HCT116 (cell line): ENCODE data around the gene KIAA1328. TPM values are rescaled to one million over a fixed set of nuclear protein-coding genes. Genes with fewer than 3 reads are reported as not detected.

Experiments
- ATAC-seq: fragments of 200-7000 bp; cut with Tn5 transposase; 2 replicates; pipeline ENCODE4 v1.9.1; 2020; ENCODE audit warnings: mild to moderate bottlenecking, moderate library complexity
- BruUV-seq: library from RNA; stranded (reverse); fragments of 400-500 nt; replicated peaks from 2 replicates; lab custom pipeline; 2021; lab: Mats Ljungman, UMichigan
- CTCF ChIA-PET: fragments of 300-600 bp; sonication (Branson Sonifier 250); formaldehyde crosslinking; loops from one replicate; lab custom pipeline; 2021; ENCODE audit warnings: antibody characterized with exemption; lab: Charles Lee
- POLR2A ChIA-PET: fragments of 300-600, 350-600 bp; sonication (Branson Sonifier 250); formaldehyde crosslinking; loops from one replicate; lab custom pipeline; 2021; ENCODE audit warnings: antibody characterized with exemption; lab: Charles Lee
- RAD21 ChIA-PET, 2 experiments: fragments of 300-600 bp; sonication (Branson Sonifier 250); formaldehyde crosslinking; loops; one replicate each; lab custom pipeline; 2023; ENCODE audit warnings: low total read pairs in 2 of 2; ENCODE audit not compliant: uncharacterized antibody in 2 of 2, unreplicated experiment in 2 of 2, low non-redundant PET in 1 of 2; lab: Charles Lee
- DNase-seq: peaks from one replicate; pipeline ENCODE4 v3.0.0-alpha.2; 2010; ENCODE audit warnings: low read depth, low spot score
- H2AFZ ChIP-seq: fragments of 200-600 bp; shearing (Covaris generic), sonication (generic); 2 replicates; pipeline ENCODE4 v1.6.1; 2017; ENCODE audit warnings: low read depth, mixed run types, mixed read lengths, antibody characterized with exemption, low read length; ENCODE audit not compliant: poor library complexity, severe bottlenecking
- H3K27ac ChIP-seq: 2 replicates; pipeline ENCODE4 v1.5.1; 2012; ENCODE audit warnings: low read depth, low read length
- H3K27me3 ChIP-seq: fragments of 200-600 bp; sonication (generic); 2 replicates; pipeline ENCODE4 v1.6.1; 2016; ENCODE audit warnings: mixed run types, low read length, mixed read lengths; ENCODE audit not compliant: insufficient read depth
- H3K36me3 ChIP-seq, 2 experiments: fragments of 200-500 bp in 1 of 2; fragments of 200-600 bp in 1 of 2; sonication (Bioruptor generic) in 1 of 2; sonication (generic) in 1 of 2; 2 replicates each; pipeline versions ENCODE4 v1.5.1 to v1.6.1; 2014 to 2016; ENCODE audit warnings: low read length in 2 of 2, inconsistent platforms in 1 of 2, mixed read lengths in 1 of 2, mixed run types in 1 of 2; ENCODE audit not compliant: insufficient read depth in 2 of 2, control insufficient read depth in 1 of 2
- H3K4me1 ChIP-seq, 2 experiments: fragments of 200-600 bp in 1 of 2; sonication (generic) in 1 of 2; 2 replicates each; pipeline versions ENCODE4 v1.5.1 to v1.6.1; 2012 to 2017; ENCODE audit warnings: low read length in 2 of 2, inconsistent platforms in 1 of 2, mild to moderate bottlenecking in 1 of 2, mixed read lengths in 1 of 2, mixed run types in 1 of 2, moderate library complexity in 1 of 2; ENCODE audit not compliant: insufficient read depth in 2 of 2, control insufficient read depth in 1 of 2
- H3K4me2 ChIP-seq: fragments of 200-600 bp; sonication (generic); 2 replicates; pipeline ENCODE4 v1.6.1; 2017; ENCODE audit warnings: mixed run types, low read length, mixed read lengths
- H3K4me3 ChIP-seq, 2 experiments: fragments of 200-600 bp in 1 of 2; sonication (generic) in 1 of 2; replicated peaks in 1 of 2; 2 replicates each; pipeline ENCODE4 v1.5.1; 2011 to 2016; ENCODE audit warnings: low read length in 2 of 2, control low read depth in 1 of 2, low read depth in 1 of 2, mild to moderate bottlenecking in 1 of 2, mixed read lengths in 1 of 2, mixed run types in 1 of 2
- H3K79me2 ChIP-seq: fragments of 200-600 bp; sonication (generic); 2 replicates; pipeline ENCODE4 v1.6.1; 2017; ENCODE audit warnings: mild to moderate bottlenecking, mixed run types, low read length, moderate library complexity, mixed read lengths; ENCODE audit not compliant: insufficient read depth
- H3K9ac ChIP-seq: fragments of 200-600 bp; sonication (generic); 2 replicates; pipeline ENCODE4 v1.6.1; 2016; ENCODE audit warnings: low read length, mixed read lengths
- H3K9me2 ChIP-seq: fragments of 200-600 bp; sonication (generic), shearing (Covaris generic); 2 replicates; pipeline ENCODE4 v1.6.1; 2017; ENCODE audit warnings: mixed run types, mild to moderate bottlenecking, moderate library complexity; ENCODE audit not compliant: insufficient read depth
- H3K9me3 ChIP-seq, 2 experiments: fragments of 200-500 bp in 1 of 2; fragments of 200-600 bp in 1 of 2; sonication (Bioruptor generic) in 1 of 2; sonication (generic) in 1 of 2; 2 replicates each; pipeline ENCODE4 v1.6.1; 2014 to 2017; ENCODE audit warnings: low read length in 2 of 2, mixed read lengths in 2 of 2, inconsistent platforms in 1 of 2, low read depth in 1 of 2, mild to moderate bottlenecking in 1 of 2, mixed run types in 1 of 2, moderate library complexity in 1 of 2; ENCODE audit not compliant: control insufficient read depth in 1 of 2, insufficient read depth in 1 of 2
- H4K20me1 ChIP-seq: fragments of 200-600 bp; sonication (generic), shearing (Covaris generic); 2 replicates; pipeline ENCODE4 v1.6.1; 2017; ENCODE audit warnings: mixed run types, mild to moderate bottlenecking, moderate library complexity; ENCODE audit not compliant: insufficient read depth
- CBX3 ChIP-seq: IDR thresholded peaks from 2 replicates; pipeline ENCODE4 v1.6.1; 2012; ENCODE audit warnings: low read depth
- CEBPB ChIP-seq: IDR thresholded peaks from 2 replicates; pipeline ENCODE4 v1.6.1; 2012; ENCODE audit warnings: low read depth
- EGR1 ChIP-seq: IDR thresholded peaks from 2 replicates; pipeline ENCODE4 v1.6.1; 2012; ENCODE audit warnings: low read depth
- ELF1 ChIP-seq: IDR thresholded peaks from 2 replicates; pipeline ENCODE4 v1.6.1; 2012; ENCODE audit warnings: low read depth, borderline replicate concordance
- EZH2 ChIP-seq: fragments of 200-600 bp; sonication (generic); IDR thresholded peaks from 2 replicates; pipeline ENCODE4 v1.6.1; 2017; ENCODE audit warnings: antibody characterized with exemption, mixed run types
- EZH2phosphoT487 ChIP-seq: fragments of 200-600 bp; IDR thresholded peaks from 2 replicates; pipeline ENCODE4 v1.6.1; 2018; ENCODE audit warnings: antibody characterized with exemption, borderline replicate concordance
- FOSL1 ChIP-seq: IDR thresholded peaks from 2 replicates; pipeline ENCODE4 v1.6.1; 2012; ENCODE audit warnings: low read depth
- JUND ChIP-seq: IDR thresholded peaks from 2 replicates; pipeline ENCODE4 v1.6.1; 2012
- MAX ChIP-seq: IDR thresholded peaks from 2 replicates; pipeline ENCODE4 v1.6.1; 2012
- POLR2A ChIP-seq: IDR thresholded peaks from 2 replicates; pipeline ENCODE4 v1.7.0; 2011; ENCODE audit warnings: borderline replicate concordance; ENCODE audit not compliant: insufficient read depth, insufficient read length; ENCODE audit errors: extremely low read depth
- POLR2AphosphoS5 ChIP-seq: IDR thresholded peaks from 2 replicates; pipeline ENCODE4 v1.6.1; 2011; ENCODE audit warnings: mild to moderate bottlenecking, low read depth, low read length, moderate library complexity
- RAD21 ChIP-seq: IDR thresholded peaks from 2 replicates; pipeline ENCODE4 v1.6.1; 2012; ENCODE audit warnings: low read depth, mild to moderate bottlenecking
- SIN3A ChIP-seq: IDR thresholded peaks from 2 replicates; pipeline ENCODE4 v1.6.1; 2012; ENCODE audit warnings: low read depth
- SP1 ChIP-seq: IDR thresholded peaks from 2 replicates; pipeline ENCODE4 v1.6.1; 2012; ENCODE audit warnings: low read depth
- SRF ChIP-seq: IDR thresholded peaks from 2 replicates; pipeline ENCODE4 v1.6.1; 2012; ENCODE audit warnings: low read depth
- TCF7L2 ChIP-seq: IDR thresholded peaks from 2 replicates; pipeline ENCODE4 v1.7.0; 2011; ENCODE audit warnings: borderline replicate concordance, inconsistent platforms; ENCODE audit not compliant: insufficient read depth, insufficient read length; ENCODE audit errors: extremely low read depth
- YY1 ChIP-seq: IDR thresholded peaks from 2 replicates; pipeline ENCODE4 v1.6.1; 2011; ENCODE audit warnings: low read length, low read depth, moderate library complexity, mild to moderate bottlenecking; ENCODE audit not compliant: insufficient replicate concordance; ENCODE audit errors: extremely low read depth
- ZFX ChIP-seq: fragments of 450-650 bp; IDR thresholded peaks from 2 replicates; pipeline ENCODE4 v1.6.1; 2017
- ZNF274 ChIP-seq: fragments of 200-500 bp; sonication (Bioruptor generic); IDR thresholded peaks from 2 replicates; pipeline ENCODE4 v1.6.1; 2014; ENCODE audit warnings: mild to moderate bottlenecking, low read depth, low read length, inconsistent platforms
- intact Hi-C: fragments of 100-400 bp; cut with micrococcal nuclease; formaldehyde crosslinking; loops from 2 replicates; pipeline ENCODE4 v1.10.0; 2022
- total RNA-seq: library from RNA; stranded (reverse); gene quantifications from one replicate; pipeline ENCODE4 v1.2.1, GENCODE V29; 2021; ENCODE audit not compliant: unreplicated experiment
- TF ChIP-seq, protein P1 (sequence below), 3 experiments: fragments of 200-600 bp in 1 of 3; sonication (generic) in 1 of 3; IDR thresholded peaks in 2 of 3; conservative IDR thresholded peaks in 1 of 3; 2 replicates each; pipeline ENCODE4 v1.5.1; 2012 to 2017; ENCODE audit warnings: low read depth in 2 of 3, low read length in 2 of 3, antibody characterized with exemption in 1 of 3, borderline replicate concordance in 1 of 3, control low read depth in 1 of 3, mild to moderate bottlenecking in 1 of 3, mixed read lengths in 1 of 3, mixed run types in 1 of 3, moderate library complexity in 1 of 3; ENCODE audit not compliant: insufficient read depth in 1 of 3
- TF ChIP-seq, protein P2 (sequence below): IDR thresholded peaks from 2 replicates; pipeline ENCODE4 v1.6.1; 2012
- TF ChIP-seq, protein P3 (sequence below): IDR thresholded peaks from 2 replicates; pipeline ENCODE4 v1.6.1; 2011; ENCODE audit warnings: mild to moderate bottlenecking, low read length, moderate library complexity; ENCODE audit not compliant: insufficient replicate concordance; ENCODE audit errors: extremely low read depth

The KIAA1328 gene
- total RNA-seq, 1 experiment from 2014 or later = 5.2 TPM

- H2AFZ ChIP-seq = no peak overlapping the region
- no peaks in the 10 kb centered on the region for H3K36me3 ChIP-seq
- H3K4me2 ChIP-seq = no peak overlapping the region
- no TSS peak for BruUV-seq
- ChIA-PET RAD21 (no interaction called here), POLR2A (no interaction called here), CTCF (no interaction called here)
- no peak overlapping the region for H3K27ac ChIP-seq
- H3K4me3 ChIP-seq = no peak overlapping the region
- H4K20me1 ChIP-seq = no peaks in the 10 kb centered on the region
- no peaks in the 10 kb centered on the region for H3K79me2 ChIP-seq
- intact Hi-C loops = no loop called here
- no peak overlapping the region for H3K9ac ChIP-seq
- no peak for DNase-seq
- H3K9me3 ChIP-seq = no peaks in the 10 kb centered on the region
- H3K4me1 ChIP-seq = no peaks in the 10 kb centered on the region
- peaks cover 5% of the 10 kb centered on the region; the same call in 1 of the 2 replicates for H3K27me3 ChIP-seq
- ATAC-seq = no peak
- H3K9me2 ChIP-seq = no peaks in the 10 kb centered on the region
- TF ChIP-seq RAD21 = no peak
- TF ChIP-seq SIN3A = peak; percentile 60; the same call in 1 of the 2 replicates
- TF ChIP-seq, protein P1, sequence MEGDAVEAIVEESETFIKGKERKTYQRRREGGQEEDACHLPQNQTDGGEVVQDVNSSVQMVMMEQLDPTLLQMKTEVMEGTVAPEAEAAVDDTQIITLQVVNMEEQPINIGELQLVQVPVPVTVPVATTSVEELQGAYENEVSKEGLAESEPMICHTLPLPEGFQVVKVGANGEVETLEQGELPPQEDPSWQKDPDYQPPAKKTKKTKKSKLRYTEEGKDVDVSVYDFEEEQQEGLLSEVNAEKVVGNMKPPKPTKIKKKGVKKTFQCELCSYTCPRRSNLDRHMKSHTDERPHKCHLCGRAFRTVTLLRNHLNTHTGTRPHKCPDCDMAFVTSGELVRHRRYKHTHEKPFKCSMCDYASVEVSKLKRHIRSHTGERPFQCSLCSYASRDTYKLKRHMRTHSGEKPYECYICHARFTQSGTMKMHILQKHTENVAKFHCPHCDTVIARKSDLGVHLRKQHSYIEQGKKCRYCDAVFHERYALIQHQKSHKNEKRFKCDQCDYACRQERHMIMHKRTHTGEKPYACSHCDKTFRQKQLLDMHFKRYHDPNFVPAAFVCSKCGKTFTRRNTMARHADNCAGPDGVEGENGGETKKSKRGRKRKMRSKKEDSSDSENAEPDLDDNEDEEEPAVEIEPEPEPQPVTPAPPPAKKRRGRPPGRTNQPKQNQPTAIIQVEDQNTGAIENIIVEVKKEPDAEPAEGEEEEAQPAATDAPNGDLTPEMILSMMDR (IDR thresholded peaks at IDR 0.05 in 2 of 3, conservative IDR thresholded peaks at IDR 0.05 in 1 of 3; ENCODE audit: borderline replicate concordance in 1 of 3, insufficient read depth in 1 of 3, low read depth in 2 of 3, low read length in 2 of 3) = no peak
- 0 out of 2 replicates have a peak, but pooled peaks have one; percentile 30 for TF ChIP-seq MAX
- TF ChIP-seq CEBPB = no peak
- TF ChIP-seq SRF = no peak
- TF ChIP-seq, protein P2, sequence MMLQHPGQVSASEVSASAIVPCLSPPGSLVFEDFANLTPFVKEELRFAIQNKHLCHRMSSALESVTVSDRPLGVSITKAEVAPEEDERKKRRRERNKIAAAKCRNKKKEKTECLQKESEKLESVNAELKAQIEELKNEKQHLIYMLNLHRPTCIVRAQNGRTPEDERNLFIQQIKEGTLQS = no peak
- no peak for TF ChIP-seq SP1
- TF ChIP-seq, protein P3, sequence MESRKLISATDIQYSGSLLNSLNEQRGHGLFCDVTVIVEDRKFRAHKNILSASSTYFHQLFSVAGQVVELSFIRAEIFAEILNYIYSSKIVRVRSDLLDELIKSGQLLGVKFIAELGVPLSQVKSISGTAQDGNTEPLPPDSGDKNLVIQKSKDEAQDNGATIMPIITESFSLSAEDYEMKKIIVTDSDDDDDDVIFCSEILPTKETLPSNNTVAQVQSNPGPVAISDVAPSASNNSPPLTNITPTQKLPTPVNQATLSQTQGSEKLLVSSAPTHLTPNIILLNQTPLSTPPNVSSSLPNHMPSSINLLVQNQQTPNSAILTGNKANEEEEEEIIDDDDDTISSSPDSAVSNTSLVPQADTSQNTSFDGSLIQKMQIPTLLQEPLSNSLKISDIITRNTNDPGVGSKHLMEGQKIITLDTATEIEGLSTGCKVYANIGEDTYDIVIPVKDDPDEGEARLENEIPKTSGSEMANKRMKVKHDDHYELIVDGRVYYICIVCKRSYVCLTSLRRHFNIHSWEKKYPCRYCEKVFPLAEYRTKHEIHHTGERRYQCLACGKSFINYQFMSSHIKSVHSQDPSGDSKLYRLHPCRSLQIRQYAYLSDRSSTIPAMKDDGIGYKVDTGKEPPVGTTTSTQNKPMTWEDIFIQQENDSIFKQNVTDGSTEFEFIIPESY = no peak
- TF ChIP-seq ZNF274 = no peak
- TF ChIP-seq CBX3 = peak; percentile 71
- TF ChIP-seq YY1 = no peak
- TF ChIP-seq EZH2phosphoT487 = no peak
- no peak for TF ChIP-seq JUND
- no peak for TF ChIP-seq POLR2A
- peak; percentile 24; the same call in 1 of the 2 replicates for TF ChIP-seq POLR2AphosphoS5
- TF ChIP-seq FOSL1 = no peak
- TF ChIP-seq EZH2 = no peak
- TF ChIP-seq ELF1 = no peak
- TF ChIP-seq EGR1 = no peak
- TF ChIP-seq ZFX = no peak
- TF ChIP-seq TCF7L2 = no peak
Measured at GRCh38 chr18:37270038-37270665, 441.2 kb downstream of the KIAA1328 start.
